ENCODE results near the gene ANKS6. TPM values are rescaled to one million over a fixed set of nuclear protein-coding genes. Genes with fewer than 3 reads are reported as not detected.

Gene ANKS6
- total and polyA plus RNA-seq, 2 experiments from 2014 or later: 36.9 to 59.0 TPM

- no peak for TF ChIP-seq POLR2AphosphoS5 (IDR thresholded peaks at IDR 0.05; ENCODE audit: low read depth)
- no peak for TF ChIP-seq CREB1 (CRISPR knock-in tag; IDR thresholded peaks at IDR 0.05; ENCODE audit: low read depth)
- TF ChIP-seq EZH2 (IDR thresholded peaks at IDR 0.05; ENCODE audit: low read depth, unreplicated experiment): no peak
- TF ChIP-seq, protein P1, sequence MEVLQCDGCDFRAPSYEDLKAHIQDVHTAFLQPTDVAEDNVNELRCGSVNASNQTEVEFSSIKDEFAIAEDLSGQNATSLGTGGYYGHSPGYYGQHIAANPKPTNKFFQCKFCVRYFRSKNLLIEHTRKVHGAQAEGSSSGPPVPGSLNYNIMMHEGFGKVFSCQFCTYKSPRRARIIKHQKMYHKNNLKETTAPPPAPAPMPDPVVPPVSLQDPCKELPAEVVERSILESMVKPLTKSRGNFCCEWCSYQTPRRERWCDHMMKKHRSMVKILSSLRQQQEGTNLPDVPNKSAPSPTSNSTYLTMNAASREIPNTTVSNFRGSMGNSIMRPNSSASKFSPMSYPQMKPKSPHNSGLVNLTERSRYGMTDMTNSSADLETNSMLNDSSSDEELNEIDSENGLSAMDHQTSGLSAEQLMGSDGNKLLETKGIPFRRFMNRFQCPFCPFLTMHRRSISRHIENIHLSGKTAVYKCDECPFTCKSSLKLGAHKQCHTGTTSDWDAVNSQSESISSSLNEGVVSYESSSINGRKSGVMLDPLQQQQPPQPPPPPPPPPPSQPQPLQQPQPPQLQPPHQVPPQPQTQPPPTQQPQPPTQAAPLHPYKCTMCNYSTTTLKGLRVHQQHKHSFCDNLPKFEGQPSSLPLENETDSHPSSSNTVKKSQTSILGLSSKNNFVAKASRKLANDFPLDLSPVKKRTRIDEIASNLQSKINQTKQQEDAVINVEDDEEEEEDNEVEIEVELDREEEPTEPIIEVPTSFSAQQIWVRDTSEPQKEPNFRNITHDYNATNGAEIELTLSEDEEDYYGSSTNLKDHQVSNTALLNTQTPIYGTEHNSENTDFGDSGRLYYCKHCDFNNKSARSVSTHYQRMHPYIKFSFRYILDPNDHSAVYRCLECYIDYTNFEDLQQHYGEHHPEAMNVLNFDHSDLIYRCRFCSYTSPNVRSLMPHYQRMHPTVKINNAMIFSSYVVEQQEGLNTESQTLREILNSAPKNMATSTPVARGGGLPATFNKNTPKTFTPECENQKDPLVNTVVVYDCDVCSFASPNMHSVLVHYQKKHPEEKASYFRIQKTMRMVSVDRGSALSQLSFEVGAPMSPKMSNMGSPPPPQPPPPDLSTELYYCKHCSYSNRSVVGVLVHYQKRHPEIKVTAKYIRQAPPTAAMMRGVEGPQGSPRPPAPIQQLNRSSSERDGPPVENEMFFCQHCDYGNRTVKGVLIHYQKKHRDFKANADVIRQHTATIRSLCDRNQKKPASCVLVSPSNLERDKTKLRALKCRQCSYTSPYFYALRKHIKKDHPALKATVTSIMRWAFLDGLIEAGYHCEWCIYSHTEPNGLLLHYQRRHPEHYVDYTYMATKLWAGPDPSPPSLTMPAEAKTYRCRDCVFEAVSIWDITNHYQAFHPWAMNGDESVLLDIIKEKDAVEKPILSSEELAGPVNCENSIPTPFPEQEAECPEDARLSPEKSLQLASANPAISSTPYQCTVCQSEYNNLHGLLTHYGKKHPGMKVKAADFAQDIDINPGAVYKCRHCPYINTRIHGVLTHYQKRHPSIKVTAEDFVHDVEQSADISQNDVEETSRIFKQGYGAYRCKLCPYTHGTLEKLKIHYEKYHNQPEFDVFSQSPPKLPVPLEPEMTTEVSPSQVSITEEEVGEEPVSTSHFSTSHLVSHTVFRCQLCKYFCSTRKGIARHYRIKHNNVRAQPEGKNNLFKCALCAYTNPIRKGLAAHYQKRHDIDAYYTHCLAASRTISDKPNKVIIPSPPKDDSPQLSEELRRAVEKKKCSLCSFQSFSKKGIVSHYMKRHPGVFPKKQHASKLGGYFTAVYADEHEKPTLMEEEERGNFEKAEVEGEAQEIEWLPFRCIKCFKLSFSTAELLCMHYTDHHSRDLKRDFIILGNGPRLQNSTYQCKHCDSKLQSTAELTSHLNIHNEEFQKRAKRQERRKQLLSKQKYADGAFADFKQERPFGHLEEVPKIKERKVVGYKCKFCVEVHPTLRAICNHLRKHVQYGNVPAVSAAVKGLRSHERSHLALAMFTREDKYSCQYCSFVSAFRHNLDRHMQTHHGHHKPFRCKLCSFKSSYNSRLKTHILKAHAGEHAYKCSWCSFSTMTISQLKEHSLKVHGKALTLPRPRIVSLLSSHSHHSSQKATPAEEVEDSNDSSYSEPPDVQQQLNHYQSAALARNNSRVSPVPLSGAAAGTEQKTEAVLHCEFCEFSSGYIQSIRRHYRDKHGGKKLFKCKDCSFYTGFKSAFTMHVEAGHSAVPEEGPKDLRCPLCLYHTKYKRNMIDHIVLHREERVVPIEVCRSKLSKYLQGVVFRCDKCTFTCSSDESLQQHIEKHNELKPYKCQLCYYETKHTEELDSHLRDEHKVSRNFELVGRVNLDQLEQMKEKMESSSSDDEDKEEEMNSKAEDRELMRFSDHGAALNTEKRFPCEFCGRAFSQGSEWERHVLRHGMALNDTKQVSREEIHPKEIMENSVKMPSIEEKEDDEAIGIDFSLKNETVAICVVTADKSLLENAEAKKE (CRISPR knock-in tag; IDR thresholded peaks at IDR 0.05): no peak
- TF ChIP-seq, protein P2, sequence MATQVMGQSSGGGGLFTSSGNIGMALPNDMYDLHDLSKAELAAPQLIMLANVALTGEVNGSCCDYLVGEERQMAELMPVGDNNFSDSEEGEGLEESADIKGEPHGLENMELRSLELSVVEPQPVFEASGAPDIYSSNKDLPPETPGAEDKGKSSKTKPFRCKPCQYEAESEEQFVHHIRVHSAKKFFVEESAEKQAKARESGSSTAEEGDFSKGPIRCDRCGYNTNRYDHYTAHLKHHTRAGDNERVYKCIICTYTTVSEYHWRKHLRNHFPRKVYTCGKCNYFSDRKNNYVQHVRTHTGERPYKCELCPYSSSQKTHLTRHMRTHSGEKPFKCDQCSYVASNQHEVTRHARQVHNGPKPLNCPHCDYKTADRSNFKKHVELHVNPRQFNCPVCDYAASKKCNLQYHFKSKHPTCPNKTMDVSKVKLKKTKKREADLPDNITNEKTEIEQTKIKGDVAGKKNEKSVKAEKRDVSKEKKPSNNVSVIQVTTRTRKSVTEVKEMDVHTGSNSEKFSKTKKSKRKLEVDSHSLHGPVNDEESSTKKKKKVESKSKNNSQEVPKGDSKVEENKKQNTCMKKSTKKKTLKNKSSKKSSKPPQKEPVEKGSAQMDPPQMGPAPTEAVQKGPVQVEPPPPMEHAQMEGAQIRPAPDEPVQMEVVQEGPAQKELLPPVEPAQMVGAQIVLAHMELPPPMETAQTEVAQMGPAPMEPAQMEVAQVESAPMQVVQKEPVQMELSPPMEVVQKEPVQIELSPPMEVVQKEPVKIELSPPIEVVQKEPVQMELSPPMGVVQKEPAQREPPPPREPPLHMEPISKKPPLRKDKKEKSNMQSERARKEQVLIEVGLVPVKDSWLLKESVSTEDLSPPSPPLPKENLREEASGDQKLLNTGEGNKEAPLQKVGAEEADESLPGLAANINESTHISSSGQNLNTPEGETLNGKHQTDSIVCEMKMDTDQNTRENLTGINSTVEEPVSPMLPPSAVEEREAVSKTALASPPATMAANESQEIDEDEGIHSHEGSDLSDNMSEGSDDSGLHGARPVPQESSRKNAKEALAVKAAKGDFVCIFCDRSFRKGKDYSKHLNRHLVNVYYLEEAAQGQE (IDR thresholded peaks at IDR 0.05; ENCODE audit: unreplicated experiment): no peak
- TF ChIP-seq JUNB (IDR thresholded peaks at IDR 0.05; ENCODE audit: unreplicated experiment): no peak
- no peak for TF ChIP-seq NANOG (IDR thresholded peaks at IDR 0.05; ENCODE audit: borderline replicate concordance)
- no peak for TF ChIP-seq EZH2phosphoT487 (IDR thresholded peaks at IDR 0.05; ENCODE audit: unreplicated experiment)
- TF ChIP-seq, protein P3, sequence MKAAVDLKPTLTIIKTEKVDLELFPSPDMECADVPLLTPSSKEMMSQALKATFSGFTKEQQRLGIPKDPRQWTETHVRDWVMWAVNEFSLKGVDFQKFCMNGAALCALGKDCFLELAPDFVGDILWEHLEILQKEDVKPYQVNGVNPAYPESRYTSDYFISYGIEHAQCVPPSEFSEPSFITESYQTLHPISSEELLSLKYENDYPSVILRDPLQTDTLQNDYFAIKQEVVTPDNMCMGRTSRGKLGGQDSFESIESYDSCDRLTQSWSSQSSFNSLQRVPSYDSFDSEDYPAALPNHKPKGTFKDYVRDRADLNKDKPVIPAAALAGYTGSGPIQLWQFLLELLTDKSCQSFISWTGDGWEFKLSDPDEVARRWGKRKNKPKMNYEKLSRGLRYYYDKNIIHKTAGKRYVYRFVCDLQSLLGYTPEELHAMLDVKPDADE (IDR thresholded peaks at IDR 0.05): no peak
- TF ChIP-seq CTCF (conservative IDR thresholded peaks at IDR 0.05; ENCODE audit: low read depth in 2 of 2): no peak
- no peak for TF ChIP-seq ZNF114 (CRISPR knock-in tag; IDR thresholded peaks at IDR 0.05)
- no peak for TF ChIP-seq ZNF331 (CRISPR knock-in tag; IDR thresholded peaks at IDR 0.05; ENCODE audit: low read depth)
- no peak for TF ChIP-seq STAT1 (IDR thresholded peaks at IDR 0.05; ENCODE audit: unreplicated experiment)
- H3K4me2 ChIP-seq: no peak overlapping the region
Observed at GRCh38 chr9:98686961-98687855, 109.1 kb downstream of the ANKS6 start.

More at GRCh38 chr9:98686961-98687855, 109.1 kb downstream of the ANKS6 start:
- no peaks in the 10 kb centered on the region for H3K4me1 ChIP-seq (ENCODE audit: insufficient read depth)
- no peak overlapping the region for H3K4me3 Mint-ChIP-seq
- no peak for DNase-seq (ENCODE audit: low spot score)
- no peak for ATAC-seq
- H3K9me3 Mint-ChIP-seq: no peaks in the 10 kb centered on the region
- H3K4me1 Mint-ChIP-seq: peaks cover 7% of the 10 kb centered on the region
- no peaks in the 10 kb centered on the region for H3K9me2 ChIP-seq (ENCODE audit: insufficient read depth)
- H3K27ac Mint-ChIP-seq: no peak overlapping the region
- H3K79me2 ChIP-seq (replicated peaks; ENCODE audit: insufficient read depth): no peaks in the 10 kb centered on the region
- no peak overlapping the region for H2AFZ ChIP-seq
- no peaks in the 10 kb centered on the region for H3F3A ChIP-seq (replicated peaks; ENCODE audit: low read depth)
- no peaks in the 10 kb centered on the region for H3K36me3 Mint-ChIP-seq (ENCODE audit: low read depth)
- H3K4me3 ChIP-seq: no peak overlapping the region
- no peaks in the 10 kb centered on the region for H4K20me1 ChIP-seq (replicated peaks; ENCODE audit: insufficient read depth)
- no peaks in the 10 kb centered on the region for H3K27me3 ChIP-seq (ENCODE audit: insufficient read depth)
- H3K36me3 ChIP-seq (ENCODE audit: insufficient read depth): no peaks in the 10 kb centered on the region
- no peak overlapping the region for H3K27ac ChIP-seq (ENCODE audit: low read depth)
- peaks cover 8% of the 10 kb centered on the region for H3K27me3 Mint-ChIP-seq (ENCODE audit: insufficient read depth, low read depth, poor library complexity)
